RCC 7860 (cell line): ENCODE data around the gene SERPINC1.
A peak's percentile ranks its signal among the peaks of the same experiment; 100 is the strongest.
"Not testable (repeated sequence)": the region's sequence is repeated elsewhere in the genome, so short reads cannot be mapped to it uniquely, and the experiment has no call there.

Experiments
- DNase-seq: peaks from one replicate; pipeline ENCODE4 v3.0.0-alpha.2; 2015; ENCODE audit warnings: low spot score
- FAIRE-seq: peaks from 2 replicates; lab custom pipeline; 2012; peaks lifted over from hg19 to GRCh38; lab: Jason Lieb, UNC

Gene SERPINC1

GRCh38 chr1:173864179-173864867 is 52.8 kb downstream of the SERPINC1 start:
- no peak for DNase-seq
- FAIRE-seq = no peak

- no peak for FAIRE-seq
- DNase-seq = no peak
Measured at GRCh38 chr1:173863224-173864161, 53.6 kb downstream of the SERPINC1 start.

- no peak for FAIRE-seq
- DNase-seq = no peak
Measured at GRCh38 chr1:173862769-173863223, 54.3 kb downstream of the SERPINC1 start.

- not testable (repeated sequence) for DNase-seq, FAIRE-seq
Measured at GRCh38 chr1:173862146-173862768, 54.9 kb downstream of the SERPINC1 start.

GRCh38 chr1:173861731-173862145 is 55.4 kb downstream of the SERPINC1 start:
- FAIRE-seq (no peak), DNase-seq (peak; percentile 41)

- DNase-seq (no peak), FAIRE-seq (no peak)
Measured at GRCh38 chr1:173860065-173860464, 57.1 kb downstream of the SERPINC1 start.

GRCh38 chr1:173859547-173859946 is 57.6 kb downstream of the SERPINC1 start:
- not testable (repeated sequence) for FAIRE-seq, DNase-seq

- no peak for FAIRE-seq
- no peak for DNase-seq
Measured at GRCh38 chr1:173857363-173857917, 59.7 kb downstream of the SERPINC1 start.

- DNase-seq = no peak
- FAIRE-seq = no peak
Measured at GRCh38 chr1:173856903-173857302, 60.2 kb downstream of the SERPINC1 start.

- no peak for FAIRE-seq
Measured at GRCh38 chr1:173856014-173856413, 61.1 kb downstream of the SERPINC1 start.

More at GRCh38 chr1:173856014-173856413, 61.1 kb downstream of the SERPINC1 start:
- no peak for DNase-seq
